NCI-H2107 treated with DMSO at 0.1 percent for 48 hours (cell line): ENCODE data around the gene MON2.
"Not testable (repeated sequence)": the region's sequence is repeated elsewhere in the genome, so short reads cannot be mapped to it uniquely, and the experiment has no call there.

Experiments
- DNase-seq: peaks from one replicate; lab custom pipeline; 2025; ENCODE audit not compliant: unreplicated experiment; lab: John Stamatoyannopoulos, UW

Gene MON2

GRCh38 chr12:62469704-62470103 is 3.1 kb downstream of the MON2 start:
- no peak for DNase-seq

- no peak for DNase-seq
Observed at GRCh38 chr12:62471734-62472133, 5.1 kb downstream of the MON2 start.

GRCh38 chr12:62472472-62472871 is 5.8 kb downstream of the MON2 start:
- no peak for DNase-seq

GRCh38 chr12:62481843-62482540 is 15.4 kb downstream of the MON2 start:
- DNase-seq: no peak

GRCh38 chr12:62482769-62483168 is 16.1 kb downstream of the MON2 start:
- DNase-seq: no peak

- no peak for DNase-seq
Observed at GRCh38 chr12:62484233-62484632, 17.6 kb downstream of the MON2 start.

- no peak for DNase-seq
Observed at GRCh38 chr12:62505786-62506185, 39.2 kb downstream of the MON2 start.

GRCh38 chr12:62512901-62513300 is 46.3 kb downstream of the MON2 start:
- no peak for DNase-seq

- not testable (repeated sequence) for DNase-seq
Observed at GRCh38 chr12:62514080-62514479, 47.5 kb downstream of the MON2 start.

- no peak for DNase-seq
Observed at GRCh38 chr12:62516927-62517326, 50.3 kb downstream of the MON2 start.

- DNase-seq: no peak
Observed at GRCh38 chr12:62517887-62518286, 51.3 kb downstream of the MON2 start.

- DNase-seq: peak; percentile 56
Observed at GRCh38 chr12:62519043-62519442, 52.4 kb downstream of the MON2 start.

- DNase-seq: no peak
Observed at GRCh38 chr12:62520361-62520760, 53.7 kb downstream of the MON2 start.

GRCh38 chr12:62522984-62523383 is 56.4 kb downstream of the MON2 start:
- DNase-seq: peak; percentile 44

- no peak for DNase-seq
Observed at GRCh38 chr12:62523619-62524018, 57.0 kb downstream of the MON2 start.

- no peak for DNase-seq
Observed at GRCh38 chr12:62525271-62525670, 58.6 kb downstream of the MON2 start.

- DNase-seq: no peak
Observed at GRCh38 chr12:62530596-62530995, 64.0 kb downstream of the MON2 start.

- DNase-seq: no peak
Observed at GRCh38 chr12:62532333-62532732, 65.7 kb downstream of the MON2 start.

GRCh38 chr12:62533087-62533754 is 66.6 kb downstream of the MON2 start:
- no peak for DNase-seq

- DNase-seq: no peak
Observed at GRCh38 chr12:62533755-62534107, 67.1 kb downstream of the MON2 start.

GRCh38 chr12:62536546-62536945 is 69.9 kb downstream of the MON2 start:
- no peak for DNase-seq

- no peak for DNase-seq
Observed at GRCh38 chr12:62537551-62537950, 70.9 kb downstream of the MON2 start.

GRCh38 chr12:62540354-62540753 is 73.7 kb downstream of the MON2 start:
- no peak for DNase-seq
